ENCODE measurements around the gene KDM8.

DNA sequence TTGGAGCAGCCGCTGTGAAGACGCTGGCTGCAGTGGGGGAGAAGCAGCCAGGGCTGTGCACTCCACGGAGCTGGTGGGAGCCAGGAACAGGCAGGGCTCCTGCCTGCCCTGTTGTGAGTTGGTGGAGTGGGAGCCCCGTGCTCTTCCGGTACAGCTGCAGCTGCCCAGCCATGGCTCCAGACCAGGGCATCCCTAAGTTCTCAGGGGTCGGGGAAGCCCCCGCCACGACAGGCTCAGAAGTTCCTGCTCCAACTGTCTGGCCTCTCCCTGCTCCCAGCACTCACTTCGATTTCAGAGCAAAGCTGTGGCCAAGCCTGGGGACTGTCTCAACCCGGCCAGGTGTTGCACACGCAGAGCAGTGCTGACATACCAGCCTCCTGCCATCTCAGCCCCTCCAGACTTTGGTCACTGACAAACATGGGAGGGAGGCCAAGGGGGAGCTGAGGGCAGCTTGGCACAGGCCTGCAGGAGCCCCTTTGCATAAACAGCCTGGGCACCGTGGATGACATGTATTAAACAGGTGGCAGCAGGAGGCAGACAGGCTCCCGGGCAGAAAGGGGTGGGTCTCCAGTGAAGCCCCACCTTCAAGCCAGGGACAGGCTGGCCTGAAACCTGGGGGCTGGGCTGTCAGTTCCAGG is 13.9 kb upstream of the KDM8 start:
- TF ChIP-seq, protein P1, sequence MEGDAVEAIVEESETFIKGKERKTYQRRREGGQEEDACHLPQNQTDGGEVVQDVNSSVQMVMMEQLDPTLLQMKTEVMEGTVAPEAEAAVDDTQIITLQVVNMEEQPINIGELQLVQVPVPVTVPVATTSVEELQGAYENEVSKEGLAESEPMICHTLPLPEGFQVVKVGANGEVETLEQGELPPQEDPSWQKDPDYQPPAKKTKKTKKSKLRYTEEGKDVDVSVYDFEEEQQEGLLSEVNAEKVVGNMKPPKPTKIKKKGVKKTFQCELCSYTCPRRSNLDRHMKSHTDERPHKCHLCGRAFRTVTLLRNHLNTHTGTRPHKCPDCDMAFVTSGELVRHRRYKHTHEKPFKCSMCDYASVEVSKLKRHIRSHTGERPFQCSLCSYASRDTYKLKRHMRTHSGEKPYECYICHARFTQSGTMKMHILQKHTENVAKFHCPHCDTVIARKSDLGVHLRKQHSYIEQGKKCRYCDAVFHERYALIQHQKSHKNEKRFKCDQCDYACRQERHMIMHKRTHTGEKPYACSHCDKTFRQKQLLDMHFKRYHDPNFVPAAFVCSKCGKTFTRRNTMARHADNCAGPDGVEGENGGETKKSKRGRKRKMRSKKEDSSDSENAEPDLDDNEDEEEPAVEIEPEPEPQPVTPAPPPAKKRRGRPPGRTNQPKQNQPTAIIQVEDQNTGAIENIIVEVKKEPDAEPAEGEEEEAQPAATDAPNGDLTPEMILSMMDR (IDR thresholded peaks at IDR 0.05; ENCODE audit: low read length), result no peak
- no peak for TF ChIP-seq EZH2phosphoT487 (IDR thresholded peaks at IDR 0.05; ENCODE audit: low read length)
